ENCODE results near the gene CEP55.
A peak's percentile ranks its signal among the peaks of the same experiment; 100 is the strongest.

CEP55 gene

GRCh38 chr10:93473804-93474472, 22.5 kb upstream of the CEP55 start:
- no peak for TF ChIP-seq CTCF (IDR thresholded peaks at IDR 0.05)

- TF ChIP-seq CTCF (IDR thresholded peaks at IDR 0.05) = no peak
Measured at GRCh38 chr10:93475227-93475626, 21.2 kb upstream of the CEP55 start.

DNA sequence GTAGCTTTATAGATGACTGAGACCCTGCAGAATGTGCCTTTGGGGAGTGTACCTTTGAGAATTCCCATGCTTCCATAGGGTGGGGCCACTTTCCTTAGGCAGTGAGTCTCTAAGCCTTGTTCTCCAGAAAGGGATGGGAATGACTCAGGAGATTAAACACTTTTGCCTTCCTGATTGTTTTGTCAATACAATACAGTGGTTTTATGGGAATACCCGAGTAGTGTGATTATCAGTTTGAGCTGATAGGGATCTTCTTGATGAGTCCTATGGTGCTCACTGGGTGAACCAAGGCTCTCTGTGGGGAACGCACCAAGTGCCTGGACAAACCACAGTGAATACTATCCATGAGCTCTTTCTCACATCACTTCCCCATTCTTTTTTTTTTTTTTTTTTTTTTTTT, 20.5 kb upstream of the CEP55 start:
- no peak for TF ChIP-seq CTCF (IDR thresholded peaks at IDR 0.05)

DNA sequence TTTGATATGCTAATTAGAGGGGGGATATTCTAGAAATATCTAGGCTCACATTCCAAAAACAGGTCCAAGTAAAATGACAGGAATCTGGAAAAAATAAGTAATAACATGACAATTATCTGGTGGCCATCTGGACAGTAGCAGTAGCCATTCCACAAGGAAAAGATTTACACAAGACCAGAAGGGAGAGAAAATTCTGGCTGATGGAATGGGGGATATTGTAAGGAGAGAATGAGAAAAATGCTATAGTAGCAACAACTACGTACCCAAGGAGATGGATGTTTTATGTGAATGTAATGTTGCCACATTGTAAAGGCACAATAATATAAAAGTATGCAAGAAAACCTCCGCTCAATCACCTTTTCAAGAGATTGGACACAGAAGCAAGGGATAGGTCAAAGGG, 19.7 kb upstream of the CEP55 start:
- TF ChIP-seq CTCF (IDR thresholded peaks at IDR 0.05) = no peak

- TF ChIP-seq CTCF (IDR thresholded peaks at IDR 0.05) = no peak
Measured at GRCh38 chr10:93478873-93479272, 17.5 kb upstream of the CEP55 start.

- TF ChIP-seq CTCF (IDR thresholded peaks at IDR 0.05) = no peak
Measured at GRCh38 chr10:93481637-93482144, 14.7 kb upstream of the CEP55 start.

- peak; percentile 47 for TF ChIP-seq CTCF (IDR thresholded peaks at IDR 0.05)
Measured at GRCh38 chr10:93482145-93482834, 14.1 kb upstream of the CEP55 start, which contains the start of gene MYOF. Gene MYOF, minus strand, starts transcription at chr10:93482334. Its CDS starts 140 bp downstream, at chr10:93482194.
